Stimulated activated naive B cell treated with anti-CD40 and anti-IgM and Interleukin-4, amounts not matched to agents 10 μg/mL and 1 μg/mL and 100 μg/mL, for 72 hours (primary cell): ENCODE measurements around the gene OVOL2.
"Not testable (repeated sequence)": the region's sequence is repeated elsewhere in the genome, so short reads cannot be mapped to it uniquely, and the experiment has no call there.

Experiments used
- ATAC-seq, 2 donors: fragments of 150-1000 bp; cut with Tn5 transposase; replicated peaks; 2 replicates each; pipeline ENCODE4 v1.10.0; 2021; ENCODE audit warnings: moderate library complexity in 1 of 2
- DNase-seq: peaks from one replicate; pipeline ENCODE4 v3.0.0; 2021
- H3K27ac Mint-ChIP-seq: one replicate; pipeline ENCODE4 v1.8.0; 2022; ENCODE audit warnings: mild to moderate bottlenecking, mixed read lengths
- H3K27me3 Mint-ChIP-seq, 2 donors: one replicate each; pipeline ENCODE4 v1.8.0; 2022; ENCODE audit warnings: mixed read lengths in 2 of 2
- H3K36me3 Mint-ChIP-seq, 2 donors: one replicate each; pipeline ENCODE4 v1.8.0; 2022; ENCODE audit warnings: mixed read lengths in 2 of 2, mild to moderate bottlenecking in 1 of 2
- H3K4me1 Mint-ChIP-seq, 2 donors: one replicate each; pipeline ENCODE4 v1.8.0; 2022; ENCODE audit warnings: mixed read lengths in 2 of 2, mild to moderate bottlenecking in 1 of 2
- H3K4me3 Mint-ChIP-seq, 2 donors: one replicate each; pipeline ENCODE4 v1.8.0; 2022; ENCODE audit warnings: mild to moderate bottlenecking in 2 of 2, mixed read lengths in 2 of 2, moderate library complexity in 1 of 2
- H3K9me3 Mint-ChIP-seq, 2 donors: one replicate each; pipeline ENCODE4 v1.8.0; 2022; ENCODE audit warnings: mixed read lengths in 2 of 2, mild to moderate bottlenecking in 1 of 2

OVOL2 gene

DNA sequence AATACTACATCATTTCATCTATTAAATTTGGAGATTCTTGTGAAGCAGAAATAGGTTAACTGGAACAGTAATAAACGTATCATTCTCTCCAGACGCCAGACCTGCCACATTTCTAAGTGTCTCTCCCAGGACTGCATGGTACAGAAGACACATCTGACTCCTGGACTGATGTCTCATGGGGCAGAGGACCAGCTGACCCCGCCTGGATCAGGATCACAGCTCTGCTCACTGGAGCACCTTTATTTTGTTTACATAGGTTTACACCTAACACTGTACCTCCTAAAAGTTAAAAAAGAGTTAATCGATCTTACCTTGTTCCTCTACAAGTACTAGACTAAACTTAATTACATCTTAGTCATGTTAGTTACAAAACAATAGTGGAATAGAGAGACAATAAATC, 11.2 kb downstream of the OVOL2 start:
- Mint-ChIP-seq H3K27ac (no peak overlapping the region), H3K4me3 (no peak overlapping the region), H3K36me3 (peaks cover 0 to 1% of the 10 kb centered on the region in 2 donors), H3K4me1 (peaks cover 0 to 1% of the 10 kb centered on the region in 2 donors), H3K9me3 (peaks cover 4% of the 10 kb centered on the region in 2 donors), H3K27me3 (peaks cover 21 to 30% of the 10 kb centered on the region in 2 donors)
- ATAC-seq (no peak), DNase-seq (no peak)

- Mint-ChIP-seq H3K4me1 (no peaks in the 10 kb centered on the region), H3K36me3 (peaks cover 0 to 1% of the 10 kb centered on the region in 2 donors), H3K27me3 (peaks cover 40 to 57% of the 10 kb centered on the region in 2 donors), H3K27ac (no peak overlapping the region), H3K4me3 (no peak overlapping the region), H3K9me3 (peaks cover 4% of the 10 kb centered on the region in 2 donors)
- DNase-seq: no peak
- ATAC-seq: no peak
Observed at GRCh38 chr20:18042229-18042628, 15.5 kb downstream of the OVOL2 start.

GRCh38 chr20:18041462-18041861, 16.3 kb downstream of the OVOL2 start:
- no peak for DNase-seq
- Mint-ChIP-seq H3K27me3 (peaks cover 40 to 60% of the 10 kb centered on the region in 2 donors), H3K27ac (no peak overlapping the region), H3K9me3 (peaks cover 4% of the 10 kb centered on the region in 2 donors), H3K36me3 (peaks cover 0 to 1% of the 10 kb centered on the region in 2 donors), H3K4me3 (no peak overlapping the region), H3K4me1 (no peaks in the 10 kb centered on the region)
- no peak for ATAC-seq

GRCh38 chr20:18039063-18039462, 18.7 kb downstream of the OVOL2 start:
- H3K36me3 Mint-ChIP-seq: peaks cover 0 to 1% of the 10 kb centered on the region in 2 donors
- H3K4me3 Mint-ChIP-seq: no peak overlapping the region
- H3K27me3 Mint-ChIP-seq: peaks cover 46 to 58% of the 10 kb centered on the region in 2 donors
- H3K27ac Mint-ChIP-seq: peak overlapping the region; percentile 59
- ATAC-seq (no peak), DNase-seq (no peak)
- peaks cover 4% of the 10 kb centered on the region in 2 donors for H3K9me3 Mint-ChIP-seq
- H3K4me1 Mint-ChIP-seq: no peaks in the 10 kb centered on the region

DNA sequence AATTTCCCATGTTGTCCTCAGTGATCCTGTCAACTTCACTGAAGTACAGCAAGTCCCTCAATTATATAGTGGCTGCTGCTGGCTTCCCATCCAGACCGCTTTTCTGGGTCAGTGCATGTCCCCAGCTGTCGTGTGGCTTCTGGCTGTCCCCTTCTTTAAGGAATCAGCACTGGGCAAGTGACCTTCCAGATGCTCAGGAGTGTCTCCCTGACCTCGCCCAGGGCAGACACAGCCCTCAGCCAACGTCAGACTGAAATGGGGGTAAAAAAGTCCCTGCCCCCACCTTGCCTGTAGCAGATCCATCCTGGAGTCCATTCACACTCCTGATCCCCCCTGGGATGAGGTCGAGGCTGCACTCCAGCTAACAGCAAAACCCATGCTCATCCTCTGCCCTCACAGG, 23.7 kb downstream of the OVOL2 start:
- no peak overlapping the region for H3K27ac Mint-ChIP-seq
- no peaks in the 10 kb centered on the region for H3K4me1 Mint-ChIP-seq
- ATAC-seq (no peak), DNase-seq (no peak)
- no peaks in the 10 kb centered on the region for H3K36me3 Mint-ChIP-seq
- no peak overlapping the region for H3K4me3 Mint-ChIP-seq
- H3K9me3 Mint-ChIP-seq: no peaks in the 10 kb centered on the region
- H3K27me3 Mint-ChIP-seq: peaks cover 23 to 26% of the 10 kb centered on the region in 2 donors

GRCh38 chr20:18032977-18033892, 24.5 kb downstream of the OVOL2 start:
- Mint-ChIP-seq H3K9me3 (no peaks in the 10 kb centered on the region), H3K36me3 (no peaks in the 10 kb centered on the region), H3K4me3 (no peak overlapping the region), H3K27ac (no peak overlapping the region), H3K27me3 (peaks cover 18 to 22% of the 10 kb centered on the region in 2 donors), H3K4me1 (no peaks in the 10 kb centered on the region)
- ATAC-seq (no peak), DNase-seq (no peak)

DNA sequence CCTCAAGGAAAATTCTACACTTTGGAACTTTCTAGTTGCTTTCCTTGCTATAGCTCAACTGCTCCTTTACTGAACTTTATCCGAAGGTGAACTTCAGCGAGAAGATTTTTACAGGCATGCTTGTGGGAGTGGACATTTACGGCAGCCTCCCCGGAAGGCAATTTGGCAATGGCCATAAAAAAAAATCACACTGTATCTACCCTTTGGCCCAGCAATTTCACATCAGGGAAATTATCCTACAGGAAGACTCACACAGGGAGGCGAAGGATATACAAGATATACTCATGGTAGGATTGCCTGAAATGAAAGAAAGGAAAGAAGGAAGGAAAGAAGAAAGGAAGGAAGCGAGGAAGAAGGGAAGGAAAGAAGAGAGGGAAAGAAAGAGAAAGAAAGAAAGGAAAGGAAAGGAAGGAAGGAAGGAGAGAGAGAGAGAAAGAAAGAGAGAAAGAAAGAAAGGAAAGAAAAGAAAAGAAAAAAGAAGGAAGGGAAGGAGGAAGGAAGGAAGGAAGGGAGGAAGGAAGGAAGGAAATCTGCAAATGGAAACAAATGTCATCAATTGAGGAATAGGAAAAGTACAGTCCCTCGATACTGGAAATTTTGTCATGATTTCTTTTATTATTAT, 25.7 kb downstream of the OVOL2 start:
- H3K4me1 Mint-ChIP-seq: no peaks in the 10 kb centered on the region
- H3K27me3 Mint-ChIP-seq: peaks cover 6 to 16% of the 10 kb centered on the region in 2 donors
- H3K36me3 Mint-ChIP-seq: no peaks in the 10 kb centered on the region
- DNase-seq: no peak
- no peak overlapping the region for H3K4me3 Mint-ChIP-seq
- ATAC-seq: no peak
- H3K27ac Mint-ChIP-seq: no peak overlapping the region
- no peaks in the 10 kb centered on the region for H3K9me3 Mint-ChIP-seq

GRCh38 chr20:18031050-18031449, 26.7 kb downstream of the OVOL2 start:
- Mint-ChIP-seq H3K4me3 (no peak overlapping the region), H3K9me3 (no peaks in the 10 kb centered on the region), H3K4me1 (no peaks in the 10 kb centered on the region), H3K36me3 (no peaks in the 10 kb centered on the region), H3K27me3 (peaks cover 12 to 16% of the 10 kb centered on the region in 2 donors), H3K27ac (no peak overlapping the region)
- no peak for DNase-seq
- ATAC-seq: no peak

DNA sequence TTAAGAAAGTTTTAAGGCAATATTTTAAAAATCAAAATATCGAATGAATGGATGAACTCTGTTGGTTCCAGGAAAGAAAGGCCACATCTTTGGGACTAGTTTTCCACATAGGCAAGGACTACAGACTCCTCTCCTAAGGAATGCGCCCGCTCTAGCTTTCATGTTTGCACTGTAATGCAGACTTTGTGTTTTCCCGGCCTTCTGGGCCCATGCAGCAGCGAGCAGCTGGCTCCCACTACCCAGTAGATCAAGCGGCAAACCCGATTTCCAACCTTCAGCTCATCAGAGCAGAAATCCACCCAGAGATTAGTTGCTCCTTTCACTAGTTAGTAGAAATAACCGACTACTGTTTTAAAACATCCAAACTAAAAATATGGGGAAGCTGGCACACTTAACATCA, 27.7 kb downstream of the OVOL2 start:
- H3K36me3 Mint-ChIP-seq: no peaks in the 10 kb centered on the region
- no peak for DNase-seq
- ATAC-seq: no peak
- no peaks in the 10 kb centered on the region for H3K9me3 Mint-ChIP-seq
- no peak overlapping the region for H3K4me3 Mint-ChIP-seq
- H3K27me3 Mint-ChIP-seq: peaks cover 12 to 14% of the 10 kb centered on the region in 2 donors
- no peak overlapping the region for H3K27ac Mint-ChIP-seq
- no peaks in the 10 kb centered on the region for H3K4me1 Mint-ChIP-seq

DNA sequence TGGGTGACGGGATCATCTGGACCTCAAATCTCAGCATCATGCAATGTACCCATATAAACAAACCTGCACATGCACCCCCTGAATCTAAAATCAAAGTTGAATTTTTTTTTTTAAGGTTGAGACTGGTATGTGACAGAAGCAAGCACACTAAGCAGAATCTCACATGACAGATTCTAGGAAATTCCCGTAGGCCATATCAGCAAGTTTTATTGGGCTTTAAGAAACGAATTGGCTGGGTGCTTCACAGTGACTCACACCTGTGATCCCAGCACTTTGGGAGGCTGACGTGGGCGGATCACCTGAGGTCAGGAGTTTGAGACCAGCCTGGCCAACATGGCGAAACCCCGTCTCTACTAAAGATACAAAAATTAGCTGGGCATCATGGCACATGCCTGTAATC, 30.7 kb downstream of the OVOL2 start:
- not testable (repeated sequence) for H3K27ac Mint-ChIP-seq, DNase-seq, H3K4me3 Mint-ChIP-seq, H3K9me3 Mint-ChIP-seq, H3K4me1 Mint-ChIP-seq, H3K36me3 Mint-ChIP-seq, ATAC-seq
- peaks cover 3 to 13% of the 10 kb centered on the region in 2 donors for H3K27me3 Mint-ChIP-seq

DNA sequence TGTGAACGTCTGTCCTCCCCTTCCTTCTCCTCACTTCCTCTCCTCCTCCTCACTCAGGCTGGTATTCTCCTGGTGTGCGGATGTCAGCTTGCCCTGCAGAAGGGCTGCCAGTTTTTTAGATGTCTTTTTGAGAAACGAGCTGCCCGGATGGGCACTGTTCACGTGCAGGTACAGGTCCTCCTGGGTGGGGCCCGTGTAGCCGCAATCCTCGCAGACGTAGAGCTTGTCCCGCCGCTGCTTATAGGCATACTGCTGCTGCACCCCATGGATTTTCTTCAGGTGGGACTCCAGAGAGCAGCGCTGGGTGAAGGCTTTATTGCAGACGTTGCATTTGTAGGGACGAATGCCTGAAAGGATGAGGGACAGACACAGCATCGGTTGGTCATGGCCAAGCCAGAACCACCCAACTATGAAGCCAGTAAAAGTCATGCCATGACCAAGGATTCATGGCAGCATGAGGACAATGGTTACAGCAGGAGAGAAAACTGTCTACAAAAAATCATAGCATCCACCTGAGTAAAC, 33.0 kb downstream of the OVOL2 start:
- no peak for ATAC-seq
- Mint-ChIP-seq H3K27ac (no peak overlapping the region), H3K4me1 (no peaks in the 10 kb centered on the region), H3K9me3 (no peaks in the 10 kb centered on the region), H3K4me3 (no peak overlapping the region), H3K27me3 (peaks cover 5 to 10% of the 10 kb centered on the region in 2 donors), H3K36me3 (no peaks in the 10 kb centered on the region)
- DNase-seq: no peak

GRCh38 chr20:18020931-18021330, 36.8 kb downstream of the OVOL2 start:
- Mint-ChIP-seq H3K36me3 (no peaks in the 10 kb centered on the region), H3K27ac (no peak overlapping the region), H3K9me3 (no peaks in the 10 kb centered on the region), H3K4me1 (peaks cover 5 to 6% of the 10 kb centered on the region in 2 donors), H3K4me3 (no peak overlapping the region), H3K27me3 (peaks cover 4 to 5% of the 10 kb centered on the region in 2 donors)
- ATAC-seq: no peak
- no peak for DNase-seq

DNA sequence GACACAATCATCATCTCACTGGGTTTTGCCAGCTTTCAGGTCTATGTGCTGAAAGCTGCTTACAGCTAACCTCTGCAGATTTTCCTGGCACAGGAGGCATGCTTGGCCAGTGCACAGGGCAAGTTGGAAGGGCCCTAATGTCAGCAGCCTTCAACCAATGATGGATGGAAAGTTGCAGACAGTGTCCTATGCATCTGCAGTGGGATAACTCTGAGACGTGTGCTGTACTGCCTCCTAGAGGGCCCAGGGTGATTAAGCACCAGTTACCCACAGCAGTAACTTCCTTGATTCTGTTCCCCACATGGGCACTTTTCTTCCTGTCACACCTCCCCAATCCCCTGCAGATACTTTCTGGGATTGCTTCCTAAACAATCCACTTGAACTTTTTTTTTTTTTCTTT, 38.6 kb downstream of the OVOL2 start:
- peak; percentile 94 to 97 for ATAC-seq
- no peak for DNase-seq
- Mint-ChIP-seq H3K4me1 (peaks cover 5 to 6% of the 10 kb centered on the region in 2 donors), H3K4me3 (no peak overlapping the region), H3K36me3 (no peaks in the 10 kb centered on the region), H3K27ac (no peak overlapping the region), H3K27me3 (peaks cover 4 to 5% of the 10 kb centered on the region in 2 donors), H3K9me3 (no peaks in the 10 kb centered on the region)

DNA sequence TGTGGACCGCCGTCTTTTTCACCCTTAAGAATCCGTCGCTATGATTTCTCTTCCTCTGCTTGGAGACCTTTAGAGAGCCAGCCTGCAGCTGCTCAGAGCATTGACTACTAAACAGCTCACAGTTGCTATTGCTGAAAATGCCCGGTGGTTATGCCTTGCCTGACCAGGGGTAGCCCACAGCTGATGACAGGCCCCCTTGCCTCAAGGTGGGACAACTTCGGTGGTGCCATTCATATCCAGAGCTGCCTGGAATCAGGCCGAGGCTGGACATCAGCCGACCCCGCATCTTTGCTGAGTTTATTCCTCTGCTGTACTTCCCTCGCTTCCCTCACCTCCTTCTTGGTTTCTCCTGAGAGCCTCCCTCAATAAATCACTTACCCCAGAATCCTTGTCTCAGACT, 39.6 kb downstream of the OVOL2 start:
- ATAC-seq: no peak

More for the DNA sequence above, 39.6 kb downstream of the OVOL2 start:
- peaks cover 0 to 5% of the 10 kb centered on the region in 2 donors for H3K27me3 Mint-ChIP-seq
- peaks cover 5 to 6% of the 10 kb centered on the region in 2 donors for H3K4me1 Mint-ChIP-seq
- no peak for DNase-seq
- no peak overlapping the region for H3K27ac Mint-ChIP-seq
- H3K9me3 Mint-ChIP-seq: no peaks in the 10 kb centered on the region
- H3K4me3 Mint-ChIP-seq: no peak overlapping the region
- no peaks in the 10 kb centered on the region for H3K36me3 Mint-ChIP-seq
